SW480 (cell line): ENCODE results near the gene NSMCE1.

ENCODE experiments used
- DNase-seq: peaks from one replicate; pipeline ENCODE4 v3.0.0-alpha.2; 2016; ENCODE audit warnings: low spot score

Gene NSMCE1

GRCh38 chr16:27191352-27191924 is 77.1 kb downstream of the NSMCE1 start:
- no peak for DNase-seq

DNA sequence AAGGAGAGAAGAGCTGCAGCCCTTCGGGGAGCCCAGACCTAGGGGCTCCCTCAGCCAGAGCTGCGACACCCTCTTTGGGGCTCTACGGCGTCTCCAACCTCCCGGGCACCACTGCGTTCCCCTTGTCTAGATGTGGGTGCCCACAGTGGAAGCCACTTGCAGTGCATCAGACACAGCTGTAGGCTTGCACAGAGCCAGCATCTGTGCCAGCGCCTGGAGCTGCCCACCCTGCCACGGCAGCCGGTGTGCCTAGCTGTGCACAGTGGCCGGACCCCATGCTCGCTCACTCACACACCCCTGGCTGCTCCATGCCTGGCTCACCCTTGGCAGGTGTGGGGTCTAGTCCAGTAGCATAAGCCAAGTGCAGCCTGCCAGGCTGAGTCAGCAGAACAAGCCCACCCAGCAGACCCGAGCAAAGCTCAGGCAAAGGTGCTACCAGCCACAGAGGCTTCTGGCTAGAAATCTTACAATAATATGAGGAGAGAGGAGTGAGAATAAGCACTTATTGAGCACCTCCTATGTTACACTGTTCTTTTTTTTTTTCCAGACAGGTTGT is 78.2 kb downstream of the NSMCE1 start:
- DNase-seq: no peak

DNA sequence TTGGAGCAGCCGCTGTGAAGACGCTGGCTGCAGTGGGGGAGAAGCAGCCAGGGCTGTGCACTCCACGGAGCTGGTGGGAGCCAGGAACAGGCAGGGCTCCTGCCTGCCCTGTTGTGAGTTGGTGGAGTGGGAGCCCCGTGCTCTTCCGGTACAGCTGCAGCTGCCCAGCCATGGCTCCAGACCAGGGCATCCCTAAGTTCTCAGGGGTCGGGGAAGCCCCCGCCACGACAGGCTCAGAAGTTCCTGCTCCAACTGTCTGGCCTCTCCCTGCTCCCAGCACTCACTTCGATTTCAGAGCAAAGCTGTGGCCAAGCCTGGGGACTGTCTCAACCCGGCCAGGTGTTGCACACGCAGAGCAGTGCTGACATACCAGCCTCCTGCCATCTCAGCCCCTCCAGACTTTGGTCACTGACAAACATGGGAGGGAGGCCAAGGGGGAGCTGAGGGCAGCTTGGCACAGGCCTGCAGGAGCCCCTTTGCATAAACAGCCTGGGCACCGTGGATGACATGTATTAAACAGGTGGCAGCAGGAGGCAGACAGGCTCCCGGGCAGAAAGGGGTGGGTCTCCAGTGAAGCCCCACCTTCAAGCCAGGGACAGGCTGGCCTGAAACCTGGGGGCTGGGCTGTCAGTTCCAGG is 79.1 kb downstream of the NSMCE1 start:
- DNase-seq: no peak

DNA sequence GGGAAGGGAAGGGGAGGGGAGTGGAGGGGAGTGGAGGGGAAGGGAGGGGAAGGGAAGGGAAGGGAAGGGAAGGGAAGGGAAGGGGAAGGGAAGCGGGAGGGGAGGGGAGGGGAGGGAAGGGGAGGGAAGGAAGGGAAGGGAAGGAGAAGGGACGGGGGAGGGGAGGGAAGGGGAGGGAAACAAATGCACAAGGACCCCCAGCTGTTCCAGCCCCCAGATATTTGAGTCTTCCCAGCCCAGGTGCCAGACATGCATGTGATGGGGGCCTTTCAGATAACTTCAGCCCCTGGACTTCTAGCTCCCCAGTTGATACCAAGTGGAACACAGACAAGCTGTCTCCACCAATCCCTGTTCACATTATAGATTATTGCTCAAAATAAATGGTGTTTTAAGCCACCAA is 79.9 kb downstream of the NSMCE1 start:
- DNase-seq: no peak

DNA sequence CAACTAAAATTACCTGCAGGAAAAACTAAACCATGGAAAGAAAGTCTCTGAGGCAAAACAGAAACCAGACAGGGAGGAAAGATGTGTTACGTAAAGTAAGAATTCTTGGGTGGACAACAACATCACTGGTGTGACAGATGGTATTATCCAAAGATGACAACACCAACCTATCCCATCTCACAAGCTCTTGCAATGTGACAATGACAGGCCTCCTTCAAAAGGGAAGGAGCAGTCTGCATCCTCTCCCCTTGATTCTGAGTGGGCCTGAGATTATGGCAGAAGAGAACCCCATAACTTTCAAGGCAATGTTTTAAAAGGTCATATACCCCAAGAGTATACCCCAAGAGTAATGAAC is 82.8 kb downstream of the NSMCE1 start:
- no peak for DNase-seq

DNA sequence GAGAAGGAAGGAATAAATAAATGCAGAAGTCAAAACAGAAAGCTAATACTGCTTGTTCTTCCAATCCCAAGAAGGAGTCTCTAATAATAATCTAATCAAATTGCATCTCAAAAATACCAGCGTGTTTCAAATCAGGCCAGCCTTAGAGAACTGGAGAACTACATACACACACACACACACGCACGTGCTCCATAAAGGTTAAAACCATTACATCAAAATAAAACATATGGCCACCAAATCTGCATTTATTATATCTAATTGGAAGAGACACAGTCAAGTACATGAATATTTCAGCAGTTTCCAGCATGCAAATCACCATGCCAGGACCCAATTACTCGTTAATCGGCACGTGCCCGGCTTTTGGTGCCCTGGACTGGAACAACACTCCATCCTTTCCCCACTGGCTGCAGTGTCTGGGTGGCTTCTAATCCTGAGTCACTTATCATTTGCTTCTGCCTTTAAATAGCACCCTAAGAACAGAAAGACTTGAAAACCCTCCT is 85.6 kb downstream of the NSMCE1 start:
- no peak for DNase-seq

- DNase-seq: no peak
These were observed 87.4 kb downstream of the NSMCE1 start for GRCh38 chr16:27181019-27181790.

- DNase-seq: no peak
These were observed 89.0 kb downstream of the NSMCE1 start for GRCh38 chr16:27179500-27180072.

DNA sequence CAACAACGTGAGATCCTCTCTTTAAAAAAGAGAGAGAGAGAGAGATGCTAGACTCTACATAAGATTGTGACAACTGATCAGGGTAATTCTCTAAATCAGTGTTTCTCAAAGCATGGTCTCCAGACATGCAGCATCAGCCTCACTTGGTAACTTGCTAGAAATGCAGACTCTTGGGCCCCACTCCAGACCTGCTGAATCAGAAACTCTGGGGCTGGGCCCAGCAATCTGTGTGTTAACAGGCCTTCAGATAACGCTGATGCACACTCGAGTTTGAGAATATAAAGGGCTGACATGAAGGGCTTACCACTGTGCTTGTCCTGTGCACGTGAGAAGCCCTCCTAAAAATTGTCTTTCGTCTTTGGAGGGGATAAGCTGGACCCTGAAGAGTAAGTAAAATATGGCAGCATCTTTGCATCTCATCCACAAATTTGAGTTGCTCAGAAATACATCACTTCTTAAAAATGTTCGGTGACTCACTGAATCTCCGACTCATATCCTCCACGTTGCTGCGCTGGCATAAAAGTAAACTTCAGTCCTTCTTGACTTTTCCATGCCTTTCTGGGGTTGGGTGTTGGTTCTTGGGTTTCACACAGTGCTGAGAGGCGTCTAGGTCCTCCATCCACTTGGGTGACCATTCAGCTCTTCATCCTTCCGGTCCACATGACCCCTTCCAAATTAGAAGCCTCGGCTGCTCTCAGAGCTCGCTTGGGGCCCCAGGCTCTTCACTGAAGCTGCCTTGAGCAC is 91.4 kb downstream of the NSMCE1 start:
- DNase-seq: no peak

GRCh38 chr16:27175888-27176287 is 92.7 kb downstream of the NSMCE1 start:
- no peak for DNase-seq
